Endothelial cell of umbilical vein (primary cell): ENCODE results near the gene CHCHD4. TPM values are rescaled to one million over a fixed set of nuclear protein-coding genes. Genes with fewer than 3 reads are reported as not detected.

Experiments used
- BruUV-seq: library from RNA; stranded (reverse); fragments of 400-500 nt; replicated peaks from 2 replicates; lab custom pipeline; 2021; lab: Mats Ljungman, UMichigan
- CTCF ChIA-PET: fragments of 300-600, 350-600 bp; sonication (Branson Sonifier 250); formaldehyde crosslinking; loops from one replicate; lab custom pipeline; 2021; ENCODE audit warnings: antibody characterized with exemption, inconsistent platforms; lab: Charles Lee
- POLR2A ChIA-PET: fragments of 300-600, 350-600 bp; sonication (Branson Sonifier 250); formaldehyde crosslinking; loops from one replicate; lab custom pipeline; 2021; ENCODE audit warnings: antibody characterized with exemption, inconsistent platforms; lab: Charles Lee
- DNase-seq: peaks from one replicate; pipeline ENCODE4 v3.0.0-alpha.2; 2011; ENCODE audit warnings: low read depth, low spot score
- FAIRE-seq: peaks from 2 replicates; lab custom pipeline; 2011; peaks lifted over from hg19 to GRCh38; lab: Jason Lieb, UNC
- H2AFZ ChIP-seq: 2 replicates; pipeline ENCODE4 v1.6.0; 2012; ENCODE audit warnings: low read depth, low read length, control low read depth, inconsistent platforms
- H3K27ac ChIP-seq: 2 replicates; pipeline ENCODE4 v1.5.1; 2011; ENCODE audit warnings: low read depth, mild to moderate bottlenecking, control low read depth, low read length, moderate library complexity; ENCODE audit not compliant: insufficient read depth
- H3K27me3 ChIP-seq, 2 experiments: 2 replicates each; pipeline versions ENCODE4 v1.6.0 to v1.6.1; 2011; ENCODE audit warnings: low read length in 2 of 2, mixed read lengths in 1 of 2; ENCODE audit not compliant: control insufficient read depth in 2 of 2, insufficient read depth in 2 of 2
- H3K36me3 ChIP-seq, 2 experiments: 2 replicates in 1 of 2; 3 replicates in 1 of 2; pipeline ENCODE4 v1.5.1; 2011; ENCODE audit warnings: low read length in 2 of 2, mild to moderate bottlenecking in 1 of 2, moderate library complexity in 1 of 2; ENCODE audit not compliant: control insufficient read depth in 2 of 2, insufficient read depth in 2 of 2; ENCODE audit errors: extremely low read depth in 1 of 2
- H3K4me1 ChIP-seq: 3 replicates; pipeline ENCODE4 v1.5.1; 2011; ENCODE audit warnings: mild to moderate bottlenecking, low read length; ENCODE audit not compliant: control insufficient read depth, insufficient read depth; ENCODE audit errors: extremely low read depth
- H3K4me2 ChIP-seq: 2 replicates; pipeline ENCODE4 v1.6.1; 2011; ENCODE audit warnings: low read length, control low read depth, mixed read lengths; ENCODE audit not compliant: insufficient read depth
- H3K4me3 ChIP-seq, 3 experiments: fragments of 200-600 bp in 1 of 3; sonication (generic), shearing (Covaris generic) in 1 of 3; replicated peaks in 1 of 3; 2 replicates each; pipeline ENCODE4 v1.5.1; 2011 to 2016; ENCODE audit warnings: control low read depth in 3 of 3, low read length in 3 of 3, mild to moderate bottlenecking in 2 of 3, inconsistent platforms in 1 of 3, low read depth in 1 of 3, moderate library complexity in 1 of 3; ENCODE audit not compliant: insufficient read depth in 1 of 3
- H3K79me2 ChIP-seq: 2 replicates; pipeline ENCODE4 v1.6.0; 2012; ENCODE audit warnings: low read length, inconsistent platforms; ENCODE audit not compliant: control insufficient read depth, insufficient read depth
- H3K9ac ChIP-seq: replicated peaks from 2 replicates; pipeline ENCODE3; 2011; ENCODE audit warnings: low read length, control low read depth; ENCODE audit not compliant: insufficient read depth; ENCODE audit errors: extremely low read depth
- H3K9me1 ChIP-seq: replicated peaks from 3 replicates; pipeline ENCODE4 v1.6.0; 2011; ENCODE audit warnings: mild to moderate bottlenecking, low read length; ENCODE audit not compliant: control insufficient read depth, insufficient read depth; ENCODE audit errors: extremely low read depth
- H3K9me3 ChIP-seq: replicated peaks from 2 replicates; pipeline ENCODE4 v1.5.1; 2012; ENCODE audit warnings: low read length, inconsistent platforms; ENCODE audit not compliant: control insufficient read depth, insufficient read depth
- H4K20me1 ChIP-seq: replicated peaks from 2 replicates; pipeline ENCODE3; 2011; ENCODE audit warnings: mild to moderate bottlenecking, low read length; ENCODE audit not compliant: control insufficient read depth, insufficient read depth; ENCODE audit errors: extremely low read depth
- EZH2 ChIP-seq: IDR thresholded peaks from 2 replicates; pipeline ENCODE4 v1.6.1; 2012; ENCODE audit warnings: borderline replicate concordance, low read depth, mild to moderate bottlenecking, moderate library complexity, low read length, inconsistent platforms; ENCODE audit not compliant: severe bottlenecking
- FOS ChIP-seq: IDR thresholded peaks from 2 replicates; pipeline ENCODE4 v1.6.1; 2011; ENCODE audit warnings: mild to moderate bottlenecking, low read length, moderate library complexity, borderline replicate concordance; ENCODE audit not compliant: insufficient read depth
- GATA2 ChIP-seq: IDR thresholded peaks from 2 replicates; pipeline ENCODE4 v1.7.0; 2011; ENCODE audit warnings: low read depth, mild to moderate bottlenecking, moderate library complexity, mixed read lengths, low read length; ENCODE audit not compliant: insufficient read length, insufficient read depth
- JUN ChIP-seq: IDR thresholded peaks from 2 replicates; pipeline ENCODE4 v1.6.1; 2011; ENCODE audit warnings: borderline replicate concordance, low read depth; ENCODE audit not compliant: insufficient read length, insufficient read depth
- MYC ChIP-seq: IDR thresholded peaks from one replicate; pipeline ENCODE4 v1.6.1; 2011; ENCODE audit warnings: mild to moderate bottlenecking, low read depth, low read length
- POLR2A ChIP-seq: IDR thresholded peaks from 2 replicates; pipeline ENCODE4 v1.6.1; 2012; ENCODE audit warnings: low read depth, mild to moderate bottlenecking, control low read depth, low read length
- POLR2AphosphoS5 ChIP-seq: IDR thresholded peaks from 2 replicates; pipeline ENCODE4 v1.6.1; 2012; ENCODE audit warnings: low read depth, mild to moderate bottlenecking, control low read depth, low read length, moderate library complexity; ENCODE audit not compliant: insufficient read depth
- dilution Hi-C: fragments of 300-500 bp; cut with MboI; formaldehyde crosslinking; loops from one replicate; pipeline ENCODE4 v1.15.0; 2019; ENCODE audit warnings: low sequenced_read_pairs; ENCODE audit not compliant: extremely low pct_ligation_motif_present
- intact Hi-C: fragments of 100-400 bp; cut with micrococcal nuclease; formaldehyde crosslinking; loops from one replicate; pipeline ENCODE4 v1.10.0; 2022
- polyA plus RNA-seq, 4 experiments: library from polyadenylated mRNA; depleted of rRNA in 3 of 4; stranded (reverse) in 3 of 4; unstranded in 1 of 4; fragments of >200 nt; gene quantifications; 2 replicates each; pipeline versions ENCODE4 v1.2.1 to v1.2.3, GENCODE V29; 2011 to 2012; ENCODE audit warnings: missing spikeins in 1 of 4
- total RNA-seq: library from RNA; stranded (reverse); gene quantifications from 2 replicates; pipeline ENCODE4 v1.2.3, GENCODE V29; 2021
- TF ChIP-seq, protein P1 (sequence below), 2 donors: IDR thresholded peaks; 1 replicate in 1 of 2; 2 replicates in 1 of 2; pipeline ENCODE4 v1.5.1; 2011; ENCODE audit warnings: low read length in 2 of 2, mild to moderate bottlenecking in 2 of 2, moderate library complexity in 2 of 2, control low read depth in 1 of 2, inconsistent platforms in 1 of 2, low read depth in 1 of 2; ENCODE audit not compliant: insufficient read depth in 1 of 2; ENCODE audit errors: extremely low read depth in 1 of 2
- TF ChIP-seq, protein P2 (sequence below): IDR thresholded peaks from 2 replicates; pipeline ENCODE4 v1.6.1; 2011; ENCODE audit not compliant: insufficient read depth, insufficient read length

The CHCHD4 gene
- total and polyA plus RNA-seq, 2 donors (not counting 3 experiments of a cell fraction or from before 2014, with no cell fraction given), result 8.5 to 13.6 TPM

- H3K4me2 ChIP-seq, result no peak overlapping the region
- CTCF ChIA-PET, result no interaction called here
- intact Hi-C loops (no loop called here), dilution Hi-C loops (no loop called here)
- no peaks in the 10 kb centered on the region for H3K4me1 ChIP-seq
- no peak for DNase-seq
- H3K9ac ChIP-seq, result no peak overlapping the region
- H3K79me2 ChIP-seq, result peaks cover 21% of the 10 kb centered on the region
- H3K9me3 ChIP-seq, result no peaks in the 10 kb centered on the region
- POLR2A ChIA-PET, result no interaction called here
- BruUV-seq, result no TSS peak
- no peaks in the 10 kb centered on the region for H3K27me3 ChIP-seq
- no peak overlapping the region for H3K27ac ChIP-seq
- H3K4me3 ChIP-seq, result no peak overlapping the region
- no peak for FAIRE-seq
- no peak overlapping the region for H2AFZ ChIP-seq
- H4K20me1 ChIP-seq, result no peaks in the 10 kb centered on the region
- TF ChIP-seq EZH2 (no peak), FOS (no peak), JUN (no peak), MYC (no peak), POLR2AphosphoS5 (no peak), GATA2 (no peak), POLR2A (no peak)
- TF ChIP-seq, protein P1, sequence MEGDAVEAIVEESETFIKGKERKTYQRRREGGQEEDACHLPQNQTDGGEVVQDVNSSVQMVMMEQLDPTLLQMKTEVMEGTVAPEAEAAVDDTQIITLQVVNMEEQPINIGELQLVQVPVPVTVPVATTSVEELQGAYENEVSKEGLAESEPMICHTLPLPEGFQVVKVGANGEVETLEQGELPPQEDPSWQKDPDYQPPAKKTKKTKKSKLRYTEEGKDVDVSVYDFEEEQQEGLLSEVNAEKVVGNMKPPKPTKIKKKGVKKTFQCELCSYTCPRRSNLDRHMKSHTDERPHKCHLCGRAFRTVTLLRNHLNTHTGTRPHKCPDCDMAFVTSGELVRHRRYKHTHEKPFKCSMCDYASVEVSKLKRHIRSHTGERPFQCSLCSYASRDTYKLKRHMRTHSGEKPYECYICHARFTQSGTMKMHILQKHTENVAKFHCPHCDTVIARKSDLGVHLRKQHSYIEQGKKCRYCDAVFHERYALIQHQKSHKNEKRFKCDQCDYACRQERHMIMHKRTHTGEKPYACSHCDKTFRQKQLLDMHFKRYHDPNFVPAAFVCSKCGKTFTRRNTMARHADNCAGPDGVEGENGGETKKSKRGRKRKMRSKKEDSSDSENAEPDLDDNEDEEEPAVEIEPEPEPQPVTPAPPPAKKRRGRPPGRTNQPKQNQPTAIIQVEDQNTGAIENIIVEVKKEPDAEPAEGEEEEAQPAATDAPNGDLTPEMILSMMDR (IDR thresholded peaks at IDR 0.05; ENCODE audit: extremely low read depth in 1 of 2, insufficient read depth in 1 of 2, low read depth in 1 of 2, low read length in 2 of 2), result no peak
- TF ChIP-seq, protein P2, sequence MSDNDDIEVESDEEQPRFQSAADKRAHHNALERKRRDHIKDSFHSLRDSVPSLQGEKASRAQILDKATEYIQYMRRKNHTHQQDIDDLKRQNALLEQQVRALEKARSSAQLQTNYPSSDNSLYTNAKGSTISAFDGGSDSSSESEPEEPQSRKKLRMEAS, result no peak
- H3K9me1 ChIP-seq, result no peaks in the 10 kb centered on the region
- H3K36me3 ChIP-seq, result peaks cover 8 to 57% of the 10 kb centered on the region in 2 experiments
Measured at GRCh38 chr3:14132120-14132519, 7.5 kb upstream of the CHCHD4 start.
